ENCODE results near the gene PISD.

PISD gene

GRCh38 chr22:31623592-31624304 is 38.3 kb downstream of the PISD start:
- DNase-seq: no peak

- no peak for DNase-seq
These were observed 39.0 kb downstream of the PISD start for GRCh38 chr22:31622980-31623379.

- DNase-seq: no peak
These were observed 40.4 kb downstream of the PISD start for GRCh38 chr22:31621507-31622124.

GRCh38 chr22:31620756-31621480 is 41.1 kb downstream of the PISD start:
- DNase-seq: no peak

- no peak for DNase-seq
These were observed 42.3 kb downstream of the PISD start for GRCh38 chr22:31619611-31620300.

- no peak for DNase-seq
These were observed 43.4 kb downstream of the PISD start for GRCh38 chr22:31618471-31619176.

- DNase-seq: no peak
These were observed 44.0 kb downstream of the PISD start for GRCh38 chr22:31618057-31618456.

- no peak for DNase-seq
These were observed 45.6 kb downstream of the PISD start for GRCh38 chr22:31616315-31616980.

GRCh38 chr22:31615940-31616314 is 46.1 kb downstream of the PISD start:
- no peak for DNase-seq

- no peak for DNase-seq
These were observed 46.5 kb downstream of the PISD start for GRCh38 chr22:31615491-31615860.

- no peak for DNase-seq
These were observed 47.1 kb downstream of the PISD start for GRCh38 chr22:31614781-31615490.

GRCh38 chr22:31613904-31614296 is 48.1 kb downstream of the PISD start:
- DNase-seq: no peak

GRCh38 chr22:31613286-31613903 is 48.6 kb downstream of the PISD start:
- DNase-seq: no peak

GRCh38 chr22:31612891-31613285 is 49.1 kb downstream of the PISD start:
- DNase-seq: no peak

GRCh38 chr22:31611061-31611760 is 50.8 kb downstream of the PISD start:
- DNase-seq: no peak

- DNase-seq: no peak
These were observed 51.4 kb downstream of the PISD start for GRCh38 chr22:31610611-31611010.

GRCh38 chr22:31609716-31610115 is 52.3 kb downstream of the PISD start:
- DNase-seq: no peak

GRCh38 chr22:31607696-31608095 is 54.3 kb downstream of the PISD start:
- no peak for DNase-seq

- DNase-seq: no peak
These were observed 56.0 kb downstream of the PISD start for GRCh38 chr22:31605851-31606585.

Measured in fibroblast of upper back skin (primary cell).